Colonic mucosa (tissue), 4 donors: ENCODE data around the gene PAPSS2. TPM values are rescaled to one million over a fixed set of nuclear protein-coding genes. Genes with fewer than 3 reads are reported as not detected.

Experiments used
- DNase-seq: peaks from one replicate; pipeline ENCODE4 v3.0.0-alpha.2; 2020
- H3K27ac ChIP-seq: fragments of 200-600 bp; one replicate; pipeline ENCODE4 v1.8.0; 2021
- H3K27me3 ChIP-seq: fragments of 200-600 bp; one replicate; pipeline ENCODE4 v1.8.0; 2021
- H3K36me3 ChIP-seq: fragments of 200-600 bp; one replicate; pipeline ENCODE4 v1.8.0; 2021
- H3K4me1 ChIP-seq: fragments of 200-600 bp; one replicate; pipeline ENCODE4 v1.8.0; 2021; ENCODE audit warnings: mild to moderate bottlenecking
- H3K4me3 ChIP-seq: fragments of 200-600 bp; one replicate; pipeline ENCODE4 v1.8.0; 2021
- H3K9ac ChIP-seq, 2 donors: one replicate each; pipeline ENCODE4 v1.7.0; 2013; ENCODE audit warnings: control low read depth in 2 of 2, low read depth in 2 of 2, low read length in 2 of 2
- H3K9me3 ChIP-seq: fragments of 200-600 bp; one replicate; pipeline ENCODE4 v1.8.0; 2021
- intact Hi-C: fragments of 100-400 bp; cut with DNase I; formaldehyde crosslinking; loops from one replicate; pipeline ENCODE4 v1.14.1; 2022
- total RNA-seq, 2 donors: library from RNA; stranded (reverse); fragmentation: NEBNext Ultra II Directional in 1 of 2; extraction: Animal tissue kit (Norgen Biotek cat#: 25700) in 1 of 2; gene quantifications; one replicate each; pipeline ENCODE4 v1.2.1, GENCODE V29; 2021
- TF ChIP-seq, protein P1 (sequence below): fragments of 200-600 bp; IDR thresholded peaks from one replicate; pipeline ENCODE4 v1.8.0; 2022; ENCODE audit warnings: antibody characterized with exemption, mild to moderate bottlenecking
- donor health status: healthy.
- donor health status: DM: no; HTN: no; CAD: no.
- donor health status: DM: no; HTN: no; CAD: no.

PAPSS2 gene
- total RNA-seq, 2 donors from 2014 or later: 279 to 310 TPM

DNA sequence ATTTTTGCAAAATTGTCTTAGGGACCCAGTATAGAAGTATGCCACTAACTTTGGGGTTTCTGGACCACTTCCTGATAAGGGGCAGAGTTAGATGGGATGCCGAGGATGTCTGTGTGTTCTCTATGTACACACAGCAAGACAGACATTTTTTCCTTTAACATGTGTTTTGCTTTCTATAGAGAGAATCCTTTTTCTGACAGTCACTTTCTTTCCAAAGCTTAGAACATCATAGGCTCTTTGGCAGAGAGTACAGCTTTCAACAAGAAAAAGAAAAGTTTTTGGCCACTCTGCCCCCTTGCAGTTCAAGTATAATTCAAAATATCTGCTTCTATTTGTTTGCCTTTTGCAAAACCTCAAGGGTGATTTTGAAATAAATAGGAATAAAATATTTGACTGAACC, 44.1 kb downstream of the PAPSS2 start:
- H3K27me3 ChIP-seq: no peaks in the 10 kb centered on the region
- no peak overlapping the region for H3K4me3 ChIP-seq
- H3K4me1 ChIP-seq: no peaks in the 10 kb centered on the region
- H3K9ac ChIP-seq: no peak overlapping the region
- intact Hi-C loops: no loop called here
- H3K27ac ChIP-seq: no peak overlapping the region
- no peaks in the 10 kb centered on the region for H3K36me3 ChIP-seq
- DNase-seq: no peak
- no peaks in the 10 kb centered on the region for H3K9me3 ChIP-seq
- TF ChIP-seq, protein P1, sequence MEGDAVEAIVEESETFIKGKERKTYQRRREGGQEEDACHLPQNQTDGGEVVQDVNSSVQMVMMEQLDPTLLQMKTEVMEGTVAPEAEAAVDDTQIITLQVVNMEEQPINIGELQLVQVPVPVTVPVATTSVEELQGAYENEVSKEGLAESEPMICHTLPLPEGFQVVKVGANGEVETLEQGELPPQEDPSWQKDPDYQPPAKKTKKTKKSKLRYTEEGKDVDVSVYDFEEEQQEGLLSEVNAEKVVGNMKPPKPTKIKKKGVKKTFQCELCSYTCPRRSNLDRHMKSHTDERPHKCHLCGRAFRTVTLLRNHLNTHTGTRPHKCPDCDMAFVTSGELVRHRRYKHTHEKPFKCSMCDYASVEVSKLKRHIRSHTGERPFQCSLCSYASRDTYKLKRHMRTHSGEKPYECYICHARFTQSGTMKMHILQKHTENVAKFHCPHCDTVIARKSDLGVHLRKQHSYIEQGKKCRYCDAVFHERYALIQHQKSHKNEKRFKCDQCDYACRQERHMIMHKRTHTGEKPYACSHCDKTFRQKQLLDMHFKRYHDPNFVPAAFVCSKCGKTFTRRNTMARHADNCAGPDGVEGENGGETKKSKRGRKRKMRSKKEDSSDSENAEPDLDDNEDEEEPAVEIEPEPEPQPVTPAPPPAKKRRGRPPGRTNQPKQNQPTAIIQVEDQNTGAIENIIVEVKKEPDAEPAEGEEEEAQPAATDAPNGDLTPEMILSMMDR: no peak

DNA sequence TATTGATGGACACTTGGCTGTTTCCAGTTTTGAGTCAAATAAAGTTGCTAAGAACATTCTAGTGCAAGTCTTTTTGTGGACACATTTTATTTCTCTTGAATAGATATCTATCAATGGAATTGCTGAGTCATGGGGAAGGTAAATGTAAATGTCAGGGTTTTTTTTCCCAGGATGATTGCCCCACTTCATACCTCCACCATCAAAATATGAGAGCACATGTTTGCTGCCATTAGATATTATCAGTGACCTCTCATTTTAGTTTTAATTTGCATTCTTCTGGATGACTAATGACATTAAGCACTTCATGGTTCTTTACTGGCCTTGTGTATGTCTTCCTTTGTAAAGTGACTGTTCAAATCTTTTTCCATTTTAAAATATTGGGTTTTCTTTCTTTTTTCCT, 45.7 kb downstream of the PAPSS2 start:
- intact Hi-C loops: no loop called here

DNA sequence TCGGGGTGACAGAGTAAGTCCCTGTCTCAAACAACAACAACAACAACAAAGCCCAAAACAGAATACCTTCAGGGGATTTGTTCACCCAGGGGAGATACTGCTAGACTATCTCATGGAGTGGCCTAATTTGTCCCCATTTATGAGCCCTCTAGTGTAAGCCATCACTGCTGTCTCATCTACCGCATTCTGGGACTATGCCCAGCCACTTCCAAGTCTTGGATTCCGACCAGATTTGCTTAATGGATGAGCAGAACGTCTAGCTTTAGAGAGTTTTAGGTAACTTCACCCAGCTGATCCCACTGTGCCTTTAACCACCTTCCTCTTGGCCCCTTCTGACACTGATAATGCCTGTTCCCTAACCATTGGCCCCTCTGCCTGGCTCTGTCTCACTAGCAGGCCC, 47.1 kb downstream of the PAPSS2 start:
- H3K4me1 ChIP-seq: no peaks in the 10 kb centered on the region
- no peak for DNase-seq
- H3K9ac ChIP-seq: no peak overlapping the region
- no peak overlapping the region for H3K27ac ChIP-seq
- no peaks in the 10 kb centered on the region for H3K27me3 ChIP-seq
- intact Hi-C loops: no loop called here
- H3K9me3 ChIP-seq: no peaks in the 10 kb centered on the region
- TF ChIP-seq, protein P1: no peak
- no peak overlapping the region for H3K4me3 ChIP-seq
- no peaks in the 10 kb centered on the region for H3K36me3 ChIP-seq

More for the DNA sequence above, 45.7 kb downstream of the PAPSS2 start:
- Histone ChIP-seq H3K9me3 (no peaks in the 10 kb centered on the region), H3K27ac (no peak overlapping the region), H3K27me3 (no peaks in the 10 kb centered on the region), H3K9ac (no peak overlapping the region), H3K4me1 (no peaks in the 10 kb centered on the region), H3K36me3 (no peaks in the 10 kb centered on the region), H3K4me3 (no peak overlapping the region)
- TF ChIP-seq, protein P1: no peak
- DNase-seq: no peak

DNA sequence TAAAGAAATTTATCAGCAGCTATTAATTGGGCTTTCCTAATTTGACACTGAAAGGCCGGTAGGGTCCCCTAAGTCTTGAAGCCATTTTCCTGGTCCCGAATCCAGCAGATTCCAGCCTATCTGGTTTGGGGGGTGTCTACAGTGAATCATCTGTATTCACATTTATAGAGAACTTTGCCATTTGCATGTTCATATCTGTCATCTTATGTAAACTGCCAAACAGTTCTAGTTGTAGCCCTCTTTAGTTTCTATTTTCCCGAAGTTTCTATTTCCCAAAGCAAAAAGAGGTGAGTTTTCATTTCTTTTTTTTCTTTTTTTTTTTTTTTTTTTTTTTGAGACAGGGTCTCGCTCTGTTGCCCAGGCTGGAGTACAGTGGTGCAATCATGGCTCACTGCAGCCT, 47.6 kb downstream of the PAPSS2 start:
- TF ChIP-seq, protein P1: no peak
- intact Hi-C loops: no loop called here
- Histone ChIP-seq H3K27ac (no peak overlapping the region), H3K4me3 (no peak overlapping the region), H3K27me3 (no peaks in the 10 kb centered on the region), H3K4me1 (no peaks in the 10 kb centered on the region), H3K36me3 (no peaks in the 10 kb centered on the region), H3K9ac (no peak overlapping the region), H3K9me3 (no peaks in the 10 kb centered on the region)
- DNase-seq: no peak

DNA sequence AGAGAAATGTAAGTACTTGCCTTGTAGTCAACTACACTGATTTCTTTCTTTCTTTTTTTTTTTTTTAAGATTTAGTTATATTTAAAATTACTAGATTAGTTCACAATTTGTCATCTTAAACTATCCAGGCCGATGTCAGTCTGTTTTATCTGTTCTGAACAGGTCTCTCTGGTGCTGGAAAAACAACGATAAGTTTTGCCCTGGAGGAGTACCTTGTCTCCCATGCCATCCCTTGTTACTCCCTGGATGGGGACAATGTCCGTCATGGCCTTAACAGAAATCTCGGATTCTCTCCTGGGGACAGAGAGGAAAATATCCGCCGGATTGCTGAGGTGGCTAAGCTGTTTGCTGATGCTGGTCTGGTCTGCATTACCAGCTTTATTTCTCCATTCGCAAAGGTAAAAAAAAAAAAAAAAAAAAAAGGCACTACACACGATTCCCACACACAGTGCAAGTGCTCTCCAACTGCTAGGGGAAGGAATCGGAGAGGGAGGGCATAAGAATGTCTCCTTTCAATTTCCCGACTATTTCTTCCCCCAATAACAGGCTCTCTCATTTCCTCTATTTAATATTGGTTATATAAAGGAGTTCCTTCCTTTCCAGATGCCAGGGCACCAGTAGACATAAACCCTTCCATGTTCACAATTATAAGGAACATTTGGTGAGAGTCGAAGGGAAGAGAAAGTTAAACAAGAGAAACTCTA, 53.4 kb downstream of the PAPSS2 start:
- Histone ChIP-seq H3K27ac (no peak overlapping the region), H3K9me3 (no peaks in the 10 kb centered on the region), H3K36me3 (no peaks in the 10 kb centered on the region), H3K9ac (no peak overlapping the region), H3K4me3 (no peak overlapping the region), H3K27me3 (no peaks in the 10 kb centered on the region), H3K4me1 (no peaks in the 10 kb centered on the region)
- TF ChIP-seq, protein P1: no peak
- DNase-seq: no peak
- intact Hi-C loops: no loop called here
